HepG2 (cell line): ENCODE measurements around the gene UFSP2. TPM values are rescaled to one million over a fixed set of nuclear protein-coding genes. Genes with fewer than 3 reads are reported as not detected.

ENCODE experiments used
- ATAC-seq: fragments of 200-7000 bp; cut with Tn5 transposase; 3 replicates; pipeline ENCODE4 v1.9.1; 2020; ENCODE audit warnings: mild to moderate bottlenecking, moderate library complexity
- BruUV-seq: library from RNA; stranded (reverse); fragments of 400-500 nt; replicated peaks from 2 replicates; lab custom pipeline; 2021; lab: Mats Ljungman, UMichigan
- CTCF ChIA-PET: fragments of 300-600 bp; formaldehyde crosslinking; extraction: SDS; loops from one replicate; lab custom pipeline; 2021; ENCODE audit warnings: low total read pairs, inconsistent platforms, low intra/inter-chr PET ratio; lab: Yijun Ruan, JAX
- POLR2A ChIA-PET: fragments of 350-600 bp; sonication (Branson Sonifier 250); formaldehyde crosslinking; loops from one replicate; lab custom pipeline; 2020; ENCODE audit warnings: antibody characterized with exemption, inconsistent platforms; lab: Yijun Ruan, JAX
- DNase-seq: peaks from one replicate; pipeline ENCODE4 v3.0.0-alpha.2; 2015; ENCODE audit warnings: low spot score
- FAIRE-seq: peaks from 3 replicates; lab custom pipeline; 2011; peaks lifted over from hg19 to GRCh38; lab: Jason Lieb, UNC
- H2AFZ ChIP-seq: one replicate; pipeline ENCODE4 v1.6.1; 2011; ENCODE audit warnings: low read length, inconsistent platforms
- H3K27ac ChIP-seq: fragments of 300-600 bp; 3 replicates; pipeline ENCODE4 v1.8.0; 2011; ENCODE audit warnings: mixed run types, mild to moderate bottlenecking, mixed read lengths, low read length, inconsistent platforms; ENCODE audit not compliant: insufficient read depth; ENCODE audit errors: extremely low read length
- H3K27me3 ChIP-seq, 2 experiments: fragments of 200-600 bp in 1 of 2; 2 replicates in 1 of 2; 3 replicates in 1 of 2; pipeline versions ENCODE4 v1.6.0 to v1.8.0; 2011; ENCODE audit warnings: low read length in 2 of 2, mild to moderate bottlenecking in 2 of 2, moderate library complexity in 2 of 2, inconsistent platforms in 1 of 2; ENCODE audit not compliant: insufficient read depth in 2 of 2, control insufficient read depth in 1 of 2
- H3K36me3 ChIP-seq, 2 experiments: fragments of 200-600 bp in 1 of 2; replicated peaks in 1 of 2; 2 replicates in 1 of 2; 3 replicates in 1 of 2; pipeline versions ENCODE4 v1.5.1 to v1.8.0; 2011; ENCODE audit warnings: low read length in 2 of 2, inconsistent platforms in 1 of 2; ENCODE audit not compliant: insufficient read depth in 2 of 2, control insufficient read depth in 1 of 2
- H3K4me1 ChIP-seq: 2 replicates; pipeline ENCODE4 v1.5.1; 2012; ENCODE audit warnings: low read length, inconsistent platforms; ENCODE audit not compliant: insufficient read depth
- H3K4me2 ChIP-seq: 2 replicates; pipeline ENCODE4 v1.6.0; 2011; ENCODE audit warnings: low read depth, low read length, inconsistent platforms
- H3K4me3 ChIP-seq, 3 experiments: fragments of 200-600 bp in 1 of 3; sonication (generic), shearing (Covaris generic) in 1 of 3; replicated peaks in 1 of 3; 2 replicates each; pipeline ENCODE4 v1.5.1; 2011 to 2016; ENCODE audit warnings: low read length in 3 of 3, inconsistent platforms in 2 of 3, low read depth in 2 of 3, mild to moderate bottlenecking in 2 of 3, control low read depth in 1 of 3, mixed read lengths in 1 of 3; ENCODE audit not compliant: insufficient read depth in 1 of 3
- H3K79me2 ChIP-seq: one replicate; pipeline ENCODE4 v1.6.1; 2011; ENCODE audit warnings: low read length, inconsistent platforms; ENCODE audit not compliant: insufficient read depth
- H3K9ac ChIP-seq: 2 replicates; pipeline ENCODE4 v1.6.0; 2011; ENCODE audit warnings: mild to moderate bottlenecking, low read depth, low read length, inconsistent platforms; ENCODE audit not compliant: insufficient read depth
- H3K9me3 ChIP-seq: 2 replicates; pipeline ENCODE4 v1.5.1; 2012; ENCODE audit warnings: mild to moderate bottlenecking, low read length
- H4K20me1 ChIP-seq: 2 replicates; pipeline ENCODE4 v1.6.0; 2011; ENCODE audit warnings: inconsistent platforms, mild to moderate bottlenecking, low read length, moderate library complexity; ENCODE audit not compliant: insufficient read depth
- ARID2 ChIP-seq: sonication (generic); formaldehyde crosslinking; IDR thresholded peaks from 2 replicates; pipeline ENCODE4 v1.8.1; 2022; ENCODE audit warnings: mild to moderate bottlenecking, missing genetic modification reagents, borderline replicate concordance
- CREB3 ChIP-seq: sonication (generic); formaldehyde crosslinking; IDR thresholded peaks from 2 replicates; pipeline ENCODE4 v1.5.0; 2020; ENCODE audit warnings: missing genetic modification reagents
- EEA1 ChIP-seq: sonication (generic); formaldehyde crosslinking; IDR thresholded peaks from 2 replicates; pipeline ENCODE4 v1.5.1; 2020; ENCODE audit warnings: mild to moderate bottlenecking, missing genetic modification reagents, borderline replicate concordance
- FOXA1 ChIP-seq, 2 experiments: fragments of 450-650 bp in 1 of 2; sonication (generic) in 1 of 2; formaldehyde crosslinking in 1 of 2; IDR thresholded peaks; 2 replicates each; pipeline versions ENCODE4 v1.4.0 to v1.6.1; 2016 to 2020; ENCODE audit warnings: missing genetic modification reagents in 1 of 2
- FOXP4 ChIP-seq: sonication (generic); formaldehyde crosslinking; IDR thresholded peaks from 2 replicates; pipeline ENCODE4 v1.4.0; 2020; ENCODE audit warnings: missing genetic modification reagents
- HMG20B ChIP-seq: conservative IDR thresholded peaks from 2 replicates; pipeline ENCODE4 v1.6.1; 2016; ENCODE audit warnings: missing genetic modification reagents, missing compliant biosample characterization
- KLF9 ChIP-seq: IDR thresholded peaks from 2 replicates; pipeline ENCODE4 v1.6.1; 2016; ENCODE audit warnings: low read depth
- NR2F1 ChIP-seq, 2 experiments: fragments of 450-650 bp in 1 of 2; formaldehyde crosslinking in 1 of 2; IDR thresholded peaks; 2 replicates each; pipeline versions ENCODE4 v1.5.0 to v1.6.1; 2016 to 2020; ENCODE audit warnings: mild to moderate bottlenecking in 1 of 2, missing compliant biosample characterization in 1 of 2, missing genetic modification reagents in 1 of 2, moderate library complexity in 1 of 2
- ONECUT2 ChIP-seq: sonication (generic); formaldehyde crosslinking; IDR thresholded peaks from 2 replicates; pipeline ENCODE4 v1.4.0; 2020; ENCODE audit warnings: missing genetic modification reagents
- RBM39 ChIP-seq: fragments of 200-400 bp; formaldehyde crosslinking; IDR thresholded peaks from one replicate; pipeline ENCODE4 v1.6.1; 2018; ENCODE audit warnings: antibody characterized with exemption, mild to moderate bottlenecking, low read depth, low read length; ENCODE audit not compliant: poor library complexity, severe bottlenecking
- RNF2 ChIP-seq: fragments of 450-650 bp; conservative IDR thresholded peaks from 2 replicates; pipeline ENCODE4 v1.6.1; 2016; ENCODE audit warnings: low read depth
- SNRNP70 ChIP-seq: fragments of 200-400 bp; formaldehyde crosslinking; IDR thresholded peaks from 2 replicates; pipeline ENCODE4 v1.6.1; 2017; ENCODE audit warnings: mild to moderate bottlenecking, low read depth, low read length, moderate library complexity
- ZBTB44 ChIP-seq: sonication (generic); formaldehyde crosslinking; IDR thresholded peaks from 2 replicates; pipeline ENCODE4 v1.4.0; 2020; ENCODE audit warnings: missing genetic modification reagents
- ZFP90 ChIP-seq: sonication (generic); formaldehyde crosslinking; IDR thresholded peaks from 2 replicates; pipeline ENCODE4 v1.8.0; 2022; ENCODE audit warnings: missing genetic modification reagents, mild to moderate bottlenecking, inconsistent platforms, borderline replicate concordance
- ZFX ChIP-seq: sonication (generic); formaldehyde crosslinking; IDR thresholded peaks from 2 replicates; pipeline ENCODE4 v1.4.0; 2020; ENCODE audit warnings: mild to moderate bottlenecking, low read depth, missing genetic modification reagents, moderate library complexity
- ZNF362 ChIP-seq: sonication (generic); formaldehyde crosslinking; IDR thresholded peaks from 2 replicates; pipeline ENCODE4 v1.4.0; 2020; ENCODE audit warnings: missing genetic modification reagents, mild to moderate bottlenecking, borderline replicate concordance
- ZNF558 ChIP-seq: sonication (generic); formaldehyde crosslinking; IDR thresholded peaks from 2 replicates; pipeline ENCODE4 v1.9.0; 2022; ENCODE audit warnings: mild to moderate bottlenecking, missing genetic modification reagents, borderline replicate concordance
- ZNF614 ChIP-seq: IDR thresholded peaks from 2 replicates; pipeline ENCODE4 v1.6.1; 2018; ENCODE audit warnings: missing biosample characterization, missing genetic modification reagents, inconsistent platforms, borderline replicate concordance
- WGBS: methylation state at CpG from one replicate; pipeline ENCODE4 v1.1.6; 2017; ENCODE audit warnings: low lambda C conversion rate; 5-methylcytosine and 5-hydroxymethylcytosine counted together
- in situ Hi-C: cut with HindIII; loops from 2 replicates; pipeline ENCODE4 v1.10.0; 2017; ENCODE audit warnings: low pct_unique_long_range_greater_than_20kb; ENCODE audit not compliant: extremely low pct_ligation_motif_present
- intact Hi-C: fragments of 100-400 bp; cut with micrococcal nuclease; formaldehyde crosslinking; loops from one replicate; pipeline ENCODE4 v1.10.0; 2022; ENCODE audit not compliant: unreplicated experiment
- polyA plus RNA-seq, 8 experiments: library from polyadenylated mRNA; depleted of rRNA in 3 of 8; stranded (reverse) in 7 of 8; unstranded in 1 of 8; fragments of >200 nt; fragmentation: Illumina TruSeq in 4 of 8; extraction: Trizol in 4 of 8; gene quantifications; 2 replicates each; pipeline versions ENCODE4 v1.2.1 to v1.2.3, GENCODE V29; 2011 to 2016; ENCODE audit warnings: low read depth in 4 of 8, missing spikeins in 1 of 8, mixed read lengths in 1 of 8; ENCODE audit not compliant: insufficient read depth in 1 of 8
- total RNA-seq, 5 experiments: library from RNA; depleted of rRNA; stranded (reverse); fragments of >200 nt; fragmentation: Illumina TruSeq; extraction: Trizol; gene quantifications; 2 replicates each; pipeline ENCODE4 v1.2.3, GENCODE V29; 2016; ENCODE audit warnings: low read depth in 1 of 5

Gene UFSP2
- total and polyA plus RNA-seq, 2 of the 13 experiments (the other 11 are each of a cell fraction or from before 2014, with no cell fraction given) = 24.1 to 32.3 TPM

DNA sequence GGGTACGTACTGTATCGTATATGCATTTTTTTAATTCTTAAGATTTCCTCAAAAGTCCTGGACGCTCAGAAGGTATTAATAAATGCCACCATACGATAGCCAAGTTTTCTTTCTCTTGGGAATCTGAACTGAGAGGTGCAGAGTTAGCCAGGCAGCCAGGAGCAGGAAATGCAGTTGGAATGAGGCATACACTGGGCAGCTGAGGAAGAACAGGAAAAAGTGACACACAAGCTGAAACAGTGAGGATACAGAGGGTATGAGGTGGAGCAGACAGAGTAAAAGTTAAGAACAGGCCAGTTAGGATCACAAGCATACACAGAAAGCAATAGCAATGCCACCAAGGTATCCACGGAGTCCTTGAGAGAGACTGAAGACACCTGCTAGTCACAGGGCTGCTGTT, 13.4 kb downstream of the UFSP2 start:
- no peaks in the 10 kb centered on the region for H3K27me3 ChIP-seq
- peaks cover 4 to 31% of the 10 kb centered on the region in 2 experiments for H3K36me3 ChIP-seq
- CTCF ChIA-PET = no interaction called here
- intact Hi-C loops = no loop called here
- no peaks in the 10 kb centered on the region for H3K4me1 ChIP-seq
- no peak for DNase-seq
- H3K9me3 ChIP-seq = no peaks in the 10 kb centered on the region
- no peaks in the 10 kb centered on the region for H3K79me2 ChIP-seq
- H3K9ac ChIP-seq = no peak overlapping the region
- H2AFZ ChIP-seq = no peak overlapping the region
- no peaks in the 10 kb centered on the region for H4K20me1 ChIP-seq
- H3K4me3 ChIP-seq = no peak overlapping the region
- no peak for ATAC-seq
- H3K4me2 ChIP-seq = no peak overlapping the region
- FAIRE-seq = no peak
- POLR2A ChIA-PET = no interaction called here
- in situ Hi-C loops = no loop called here
- BruUV-seq = no TSS peak
- no peak overlapping the region for H3K27ac ChIP-seq
- WGBS = 94% methylated on average over 5 of the region's 5 CpGs
- TF ChIP-seq NR2F1 (CRISPR knock-in tag; IDR thresholded peaks at IDR 0.05) (no peak), ZNF614 (CRISPR knock-in tag) (no peak), ZNF362 (CRISPR knock-in tag) (no peak), ZBTB44 (CRISPR knock-in tag) (no peak), ZNF558 (CRISPR knock-in tag) (no peak), KLF9 (no peak), FOXP4 (no peak), ZFP90 (CRISPR knock-in tag) (no peak), RBM39 (no peak), CREB3 (no peak), ZFX (CRISPR knock-in tag) (no peak), HMG20B (CRISPR knock-in tag) (no peak), FOXA1 (IDR thresholded peaks at IDR 0.05) (no peak), FOXA1 (CRISPR knock-in tag; IDR thresholded peaks at IDR 0.05) (no peak), EEA1 (CRISPR knock-in tag) (no peak), ONECUT2 (no peak), SNRNP70 (no peak), ARID2 (CRISPR knock-in tag) (no peak), RNF2 (no peak)
